ENCODE data around the gene BSCL2.
"Not testable (repeated sequence)": the region's sequence is repeated elsewhere in the genome, so short reads cannot be mapped to it uniquely, and the experiment has no call there.

Gene BSCL2

GRCh38 chr11:62677156-62677555 is 30.1 kb downstream of the BSCL2 start:
- H3K36me3 ChIP-seq (replicated peaks; ENCODE audit: low read depth, low read length), result peaks cover 29% of the 10 kb centered on the region
- H3K27ac ChIP-seq (ENCODE audit: low read length), result no peak overlapping the region
- no peak overlapping the region for H3K9ac ChIP-seq (ENCODE audit: low read length)
- no peaks in the 10 kb centered on the region for H3K9me3 ChIP-seq (ENCODE audit: insufficient read depth, low read length)
- H3K4me1 ChIP-seq (ENCODE audit: low read length), result peaks cover 28% of the 10 kb centered on the region
- H3K4me2 ChIP-seq (ENCODE audit: low read length), result no peak overlapping the region
- TF ChIP-seq EZH2phosphoT487 (IDR thresholded peaks at IDR 0.05; ENCODE audit: low read depth) (no peak), CTCF (IDR thresholded peaks at IDR 0.05; ENCODE audit: low read depth, low read length) (no peak)
- H3K4me3 ChIP-seq (ENCODE audit: low read length), result no peak overlapping the region
- no peaks in the 10 kb centered on the region for H4K20me1 ChIP-seq (ENCODE audit: insufficient read depth, low read length)
- H3K27me3 ChIP-seq (ENCODE audit: low read depth, low read length), result no peaks in the 10 kb centered on the region
- peaks cover 53% of the 10 kb centered on the region for H3K79me2 ChIP-seq (ENCODE audit: low read length)
- H2AFZ ChIP-seq (ENCODE audit: low read depth, low read length), result no peak overlapping the region

DNA sequence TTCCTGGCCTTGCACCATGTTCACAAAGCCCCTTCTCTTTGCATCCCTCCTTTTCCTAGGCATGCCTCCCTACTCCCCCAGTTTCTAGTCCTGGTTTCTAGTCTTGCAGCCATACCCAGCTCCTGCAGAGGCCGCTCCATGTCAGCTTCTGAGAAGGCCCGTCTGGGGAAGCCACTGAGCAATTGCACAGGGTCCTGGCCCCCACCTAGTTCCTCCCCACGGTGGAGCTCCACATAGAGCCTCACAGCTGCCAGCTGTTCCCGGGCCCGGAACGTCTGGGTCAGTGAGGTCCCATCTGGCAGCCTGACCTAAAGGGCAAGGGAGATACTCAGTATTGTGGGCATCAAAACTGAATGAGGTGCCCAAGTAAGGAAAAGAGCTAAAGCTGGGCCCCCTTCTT is 30.5 kb downstream of the BSCL2 start:
- no peaks in the 10 kb centered on the region for H3K9me3 ChIP-seq (ENCODE audit: insufficient read depth, low read length)
- no peak overlapping the region for H3K4me2 ChIP-seq (ENCODE audit: low read length)
- no peak overlapping the region for H3K9ac ChIP-seq (ENCODE audit: low read length)
- no peak overlapping the region for H3K4me3 ChIP-seq (ENCODE audit: low read length)
- no peaks in the 10 kb centered on the region for H4K20me1 ChIP-seq (ENCODE audit: insufficient read depth, low read length)
- H3K79me2 ChIP-seq (ENCODE audit: low read length), result peaks cover 58% of the 10 kb centered on the region
- H3K27ac ChIP-seq (ENCODE audit: low read length), result no peak overlapping the region
- TF ChIP-seq EZH2phosphoT487 (IDR thresholded peaks at IDR 0.05; ENCODE audit: low read depth) (no peak), CTCF (IDR thresholded peaks at IDR 0.05; ENCODE audit: low read depth, low read length) (no peak)
- peaks cover 29% of the 10 kb centered on the region for H3K36me3 ChIP-seq (replicated peaks; ENCODE audit: low read depth, low read length)
- peaks cover 28% of the 10 kb centered on the region for H3K4me1 ChIP-seq (ENCODE audit: low read length)
- no peaks in the 10 kb centered on the region for H3K27me3 ChIP-seq (ENCODE audit: low read depth, low read length)
- H2AFZ ChIP-seq (ENCODE audit: low read depth, low read length), result no peak overlapping the region

GRCh38 chr11:62675415-62675814 is 31.8 kb downstream of the BSCL2 start:
- not testable (repeated sequence) for H3K4me2 ChIP-seq (ENCODE audit: low read length); H3K4me3 ChIP-seq (ENCODE audit: low read length); H3K9me3 ChIP-seq (ENCODE audit: insufficient read depth, low read length); H4K20me1 ChIP-seq (ENCODE audit: insufficient read depth, low read length); H3K9ac ChIP-seq (ENCODE audit: low read length); H2AFZ ChIP-seq (ENCODE audit: low read depth, low read length); H3K27me3 ChIP-seq (ENCODE audit: low read depth, low read length); H3K27ac ChIP-seq (ENCODE audit: low read length)
- H3K4me1 ChIP-seq (ENCODE audit: low read length), result peaks cover 25% of the 10 kb centered on the region
- peaks cover 29% of the 10 kb centered on the region for H3K36me3 ChIP-seq (replicated peaks; ENCODE audit: low read depth, low read length)
- peaks cover 71% of the 10 kb centered on the region for H3K79me2 ChIP-seq (ENCODE audit: low read length)

- Histone ChIP-seq H3K27ac (ENCODE audit: low read length) (no peak overlapping the region), H3K4me3 (ENCODE audit: low read length) (no peak overlapping the region), H3K79me2 (ENCODE audit: low read length) (peaks cover 75% of the 10 kb centered on the region), H3K4me1 (ENCODE audit: low read length) (peaks cover 19% of the 10 kb centered on the region), H4K20me1 (ENCODE audit: insufficient read depth, low read length) (no peaks in the 10 kb centered on the region), H3K4me2 (ENCODE audit: low read length) (peak overlapping the region; percentile 85), H2AFZ (ENCODE audit: low read depth, low read length) (no peak overlapping the region), H3K9ac (ENCODE audit: low read length) (no peak overlapping the region), H3K9me3 (ENCODE audit: insufficient read depth, low read length) (no peaks in the 10 kb centered on the region), H3K36me3 (replicated peaks; ENCODE audit: low read depth, low read length) (peaks cover 29% of the 10 kb centered on the region), H3K27me3 (ENCODE audit: low read depth, low read length) (no peaks in the 10 kb centered on the region)
- TF ChIP-seq EZH2phosphoT487 (IDR thresholded peaks at IDR 0.05; ENCODE audit: low read depth) (no peak), CTCF (IDR thresholded peaks at IDR 0.05; ENCODE audit: low read depth, low read length) (no peak)
These were observed 34.1 kb downstream of the BSCL2 start for GRCh38 chr11:62673196-62673525.
